Measurements from ENCODE around the gene DNAJC2.
"Not testable (repeated sequence)": the region's sequence is repeated elsewhere in the genome, so short reads cannot be mapped to it uniquely, and the experiment has no call there.

Gene DNAJC2

DNA sequence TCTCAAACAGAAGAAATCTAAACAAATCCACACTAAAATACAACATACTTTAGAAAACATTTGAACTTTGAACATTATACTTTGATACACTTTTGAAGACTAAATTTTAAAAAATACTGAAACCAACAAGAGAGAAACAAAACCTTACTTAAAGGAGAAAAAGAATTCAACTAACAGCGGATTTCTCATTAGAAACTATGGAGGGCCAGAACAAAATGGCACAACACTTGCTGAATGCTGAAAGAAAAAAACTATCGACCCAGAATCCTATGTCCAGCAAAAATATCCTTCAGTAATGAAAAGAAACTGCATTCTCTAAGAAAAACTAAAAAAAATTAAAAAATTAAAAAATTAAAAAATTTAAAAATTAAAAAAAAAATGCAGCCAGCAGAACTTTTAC lies 80.5 kb downstream of the DNAJC2 start:
- not testable (repeated sequence) for DNase-seq (ENCODE audit: low read depth)

All from stimulated activated CD8-positive, alpha-beta memory T cell treated with anti-CD3 and anti-CD28 coated beads, Interleukin-7, amount 100 ng/mL, for 24 hours (primary cell).